Astrocyte (in vitro differentiated cells and primary cell): ENCODE data around the gene DRD4. TPM values are rescaled to one million over a fixed set of nuclear protein-coding genes. Genes with fewer than 3 reads are reported as not detected.

Experiments used
- DNase-seq: peaks from one replicate; pipeline ENCODE4 v3.0.0-alpha.2; 2010; ENCODE audit warnings: low read depth
- FAIRE-seq: peaks from 2 replicates; lab custom pipeline; 2011; peaks lifted over from hg19 to GRCh38; lab: Jason Lieb, UNC
- H2AFZ ChIP-seq: 2 replicates; pipeline ENCODE4 v1.6.0; 2012; ENCODE audit warnings: low read depth, low read length, inconsistent platforms
- H3K27ac ChIP-seq: 2 replicates; pipeline ENCODE4 v1.5.1; 2011; ENCODE audit warnings: low read depth, low read length, inconsistent platforms
- H3K27me3 ChIP-seq: 2 replicates; pipeline ENCODE4 v1.6.0; 2011; ENCODE audit warnings: low read length, inconsistent platforms; ENCODE audit not compliant: insufficient read depth
- H3K36me3 ChIP-seq: 2 replicates; pipeline ENCODE4 v1.5.1; 2011; ENCODE audit warnings: low read length, inconsistent platforms; ENCODE audit not compliant: insufficient read depth
- H3K4me1 ChIP-seq: 2 replicates; pipeline ENCODE4 v1.5.1; 2011; ENCODE audit warnings: low read length, inconsistent platforms; ENCODE audit not compliant: insufficient read depth
- H3K4me2 ChIP-seq: 2 replicates; pipeline ENCODE4 v1.6.0; 2012; ENCODE audit warnings: low read length, inconsistent platforms
- H3K4me3 ChIP-seq: 2 replicates; pipeline ENCODE4 v1.5.1; 2011; ENCODE audit warnings: low read depth, mild to moderate bottlenecking, low read length, inconsistent platforms; ENCODE audit not compliant: insufficient read depth
- H3K79me2 ChIP-seq: 2 replicates; pipeline ENCODE4 v1.6.0; 2012; ENCODE audit warnings: mild to moderate bottlenecking, low read length, inconsistent platforms; ENCODE audit not compliant: insufficient read depth
- H3K9ac ChIP-seq: 2 replicates; pipeline ENCODE4 v1.6.0; 2012; ENCODE audit warnings: mild to moderate bottlenecking, low read length, inconsistent platforms
- H3K9me3 ChIP-seq: 2 replicates; pipeline ENCODE4 v1.5.1; 2012; ENCODE audit warnings: low read depth, mild to moderate bottlenecking, low read length, inconsistent platforms; ENCODE audit not compliant: insufficient read depth
- H4K20me1 ChIP-seq: 2 replicates; pipeline ENCODE4 v1.6.0; 2012; ENCODE audit warnings: low read length, inconsistent platforms; ENCODE audit not compliant: insufficient read depth
- H3K27ac Mint-ChIP-seq: one replicate; pipeline ENCODE4 v1.8.0; 2021; ENCODE audit warnings: mild to moderate bottlenecking, mixed read lengths; ENCODE audit not compliant: unreplicated experiment
- H3K27me3 Mint-ChIP-seq: one replicate; pipeline ENCODE4 v1.8.0; 2021; ENCODE audit warnings: low read depth, mixed read lengths; ENCODE audit not compliant: unreplicated experiment
- H3K36me3 Mint-ChIP-seq: one replicate; pipeline ENCODE4 v1.8.0; 2021; ENCODE audit warnings: low read depth, mixed read lengths; ENCODE audit not compliant: unreplicated experiment
- H3K4me1 Mint-ChIP-seq: one replicate; pipeline ENCODE4 v1.8.0; 2021; ENCODE audit warnings: low read depth, mixed read lengths; ENCODE audit not compliant: unreplicated experiment
- H3K4me3 Mint-ChIP-seq: one replicate; pipeline ENCODE4 v1.8.0; 2021; ENCODE audit warnings: mild to moderate bottlenecking, moderate library complexity, mixed read lengths; ENCODE audit not compliant: unreplicated experiment
- H3K9me3 Mint-ChIP-seq: one replicate; pipeline ENCODE4 v1.8.0; 2021; ENCODE audit warnings: mild to moderate bottlenecking, mixed read lengths; ENCODE audit not compliant: unreplicated experiment
- EZH2 ChIP-seq: IDR thresholded peaks from 2 replicates; pipeline ENCODE4 v1.6.1; 2012; ENCODE audit warnings: mild to moderate bottlenecking, low read length, inconsistent platforms; ENCODE audit not compliant: insufficient read depth
- total RNA-seq: library from RNA; stranded (reverse); gene quantifications from 2 replicates; pipeline ENCODE4 v1.2.1, GENCODE V29; 2021
- TF ChIP-seq, protein P1 (sequence below): IDR thresholded peaks from 2 replicates; pipeline ENCODE4 v1.5.1; 2011; ENCODE audit warnings: low read depth, mild to moderate bottlenecking, inconsistent platforms, low read length, moderate library complexity; ENCODE audit not compliant: insufficient read depth

Gene DRD4
- total RNA-seq, 1 donor from 2014 or later, result 9.9 TPM

DNA sequence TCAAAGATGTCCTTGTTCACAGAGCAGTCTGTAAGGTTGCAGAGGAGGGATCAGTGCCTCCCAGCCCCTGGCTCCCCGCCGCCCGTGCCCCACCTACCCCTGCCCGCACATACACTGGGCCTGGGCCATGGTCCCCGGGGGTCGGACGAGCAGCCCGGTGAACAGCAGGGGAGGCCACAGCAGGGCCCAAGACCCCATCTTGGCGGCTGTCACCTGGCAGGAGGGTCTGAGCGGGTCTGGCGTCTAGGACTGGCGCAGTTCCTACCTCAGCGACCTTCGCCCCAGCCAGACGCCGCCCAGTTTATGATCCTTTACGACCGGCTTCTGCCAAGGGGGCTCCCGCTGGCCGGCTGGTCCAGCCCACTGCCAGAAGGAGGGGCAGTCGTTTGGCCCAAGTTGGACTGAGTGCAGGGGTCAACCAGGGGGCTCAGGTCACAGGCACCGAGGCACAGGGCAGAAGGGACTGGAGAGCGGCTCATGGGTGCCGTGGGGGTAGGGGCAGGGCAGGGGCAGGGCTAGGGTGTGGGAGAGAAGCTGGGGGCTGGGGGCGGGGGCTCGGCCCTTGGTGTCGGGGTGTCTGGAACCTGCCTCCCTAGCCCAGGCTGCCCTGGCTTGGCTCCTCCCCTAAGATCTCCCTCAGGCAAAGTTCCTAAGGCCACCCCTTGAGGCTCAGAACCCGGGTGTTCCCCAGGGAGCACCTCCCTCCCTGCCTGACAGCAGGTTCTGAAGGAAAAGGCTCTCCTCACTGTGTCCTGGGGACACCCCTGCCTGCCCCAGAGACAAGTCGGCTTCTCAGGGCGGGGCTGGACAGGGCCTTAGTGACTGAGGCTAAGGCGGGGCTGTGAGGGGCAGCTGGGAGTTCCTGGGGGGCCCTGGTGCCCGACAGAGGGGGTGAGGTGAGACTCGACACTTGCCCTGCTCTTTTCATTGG lies 12.1 kb upstream of the DRD4 start, which contains the start of gene CDHR5:
TSS of gene CDHR5 (minus strand) at position 251 of the 931 bp plus-strand sequence. CDS start at position 198, 53 bp downstream.
- FAIRE-seq, result no peak
- Mint-ChIP-seq H3K4me1 (peaks cover 22% of the 10 kb centered on the region), H3K4me3 (no peak within 1 kb of the TSS)

GRCh38 chr11:625636-626268 lies 11.3 kb upstream of the DRD4 start:
- Histone ChIP-seq H3K4me1 (peaks cover 15% of the 10 kb centered on the region), H3K79me2 (no peaks in the 10 kb centered on the region), H3K27ac (no peak overlapping the region), H4K20me1 (peaks cover 5% of the 10 kb centered on the region), H3K9ac (no peak overlapping the region), H2AFZ (no peak overlapping the region), H3K4me3 (no peak overlapping the region), H3K4me2 (no peak overlapping the region), H3K36me3 (no peaks in the 10 kb centered on the region), H3K9me3 (no peaks in the 10 kb centered on the region), H3K27me3 (peaks cover 2% of the 10 kb centered on the region)
- DNase-seq, result no peak
- no peak for FAIRE-seq
- Mint-ChIP-seq H3K27me3 (no peaks in the 10 kb centered on the region), H3K4me1 (peaks cover 22% of the 10 kb centered on the region), H3K4me3 (no peak overlapping the region), H3K27ac (no peak overlapping the region), H3K9me3 (peaks cover 4% of the 10 kb centered on the region), H3K36me3 (peaks cover 9% of the 10 kb centered on the region)
- TF ChIP-seq EZH2, result no peak

More for the DNA sequence above, 12.1 kb upstream of the DRD4 start, which contains the start of gene CDHR5:
- H4K20me1 ChIP-seq, result peaks cover 5% of the 10 kb centered on the region
- H3K79me2 ChIP-seq, result no peaks in the 10 kb centered on the region
- Mint-ChIP-seq H3K36me3 (peaks cover 9% of the 10 kb centered on the region), H3K9me3 (peaks cover 4% of the 10 kb centered on the region), H3K27ac (no peak within 1 kb of the TSS), H3K27me3 (no peaks in the 10 kb centered on the region)
- peaks cover 2% of the 10 kb centered on the region for H3K27me3 ChIP-seq
- no peak within 1 kb of the TSS for H3K4me3 ChIP-seq
- no peak within 1 kb of the TSS for H3K4me2 ChIP-seq
- DNase-seq, result no peak
- H3K4me1 ChIP-seq, result peaks cover 15% of the 10 kb centered on the region
- H2AFZ ChIP-seq, result no peak within 1 kb of the TSS
- no peak for TF ChIP-seq EZH2
- TF ChIP-seq, protein P1, sequence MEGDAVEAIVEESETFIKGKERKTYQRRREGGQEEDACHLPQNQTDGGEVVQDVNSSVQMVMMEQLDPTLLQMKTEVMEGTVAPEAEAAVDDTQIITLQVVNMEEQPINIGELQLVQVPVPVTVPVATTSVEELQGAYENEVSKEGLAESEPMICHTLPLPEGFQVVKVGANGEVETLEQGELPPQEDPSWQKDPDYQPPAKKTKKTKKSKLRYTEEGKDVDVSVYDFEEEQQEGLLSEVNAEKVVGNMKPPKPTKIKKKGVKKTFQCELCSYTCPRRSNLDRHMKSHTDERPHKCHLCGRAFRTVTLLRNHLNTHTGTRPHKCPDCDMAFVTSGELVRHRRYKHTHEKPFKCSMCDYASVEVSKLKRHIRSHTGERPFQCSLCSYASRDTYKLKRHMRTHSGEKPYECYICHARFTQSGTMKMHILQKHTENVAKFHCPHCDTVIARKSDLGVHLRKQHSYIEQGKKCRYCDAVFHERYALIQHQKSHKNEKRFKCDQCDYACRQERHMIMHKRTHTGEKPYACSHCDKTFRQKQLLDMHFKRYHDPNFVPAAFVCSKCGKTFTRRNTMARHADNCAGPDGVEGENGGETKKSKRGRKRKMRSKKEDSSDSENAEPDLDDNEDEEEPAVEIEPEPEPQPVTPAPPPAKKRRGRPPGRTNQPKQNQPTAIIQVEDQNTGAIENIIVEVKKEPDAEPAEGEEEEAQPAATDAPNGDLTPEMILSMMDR, result no peak
- no peak within 1 kb of the TSS for H3K9ac ChIP-seq
- no peaks in the 10 kb centered on the region for H3K36me3 ChIP-seq
- no peak within 1 kb of the TSS for H3K27ac ChIP-seq
- H3K9me3 ChIP-seq, result no peaks in the 10 kb centered on the region

GRCh38 chr11:626475-627307 lies 10.4 kb upstream of the DRD4 start, which contains the start of gene SCT:
TSS of gene SCT (minus strand) at chr11:627181. CDS start at chr11:627143, 38 bp downstream.
- Histone ChIP-seq H3K79me2 (no peaks in the 10 kb centered on the region), H3K4me3 (no peak within 1 kb of the TSS), H3K4me1 (peaks cover 15% of the 10 kb centered on the region), H3K27ac (no peak within 1 kb of the TSS), H3K4me2 (peak within 1 kb of the TSS; percentile 78), H2AFZ (no peak within 1 kb of the TSS), H3K9ac (no peak within 1 kb of the TSS), H3K36me3 (no peaks in the 10 kb centered on the region), H3K9me3 (no peaks in the 10 kb centered on the region), H4K20me1 (peaks cover 5% of the 10 kb centered on the region), H3K27me3 (peaks cover 2% of the 10 kb centered on the region)
- Mint-ChIP-seq H3K27ac (peak within 1 kb of the TSS; percentile 98), H3K36me3 (peaks cover 9% of the 10 kb centered on the region), H3K27me3 (no peaks in the 10 kb centered on the region), H3K4me3 (peak within 1 kb of the TSS; percentile 34), H3K4me1 (peaks cover 23% of the 10 kb centered on the region), H3K9me3 (peaks cover 4% of the 10 kb centered on the region)
- peak; percentile 76 for TF ChIP-seq EZH2
- TF ChIP-seq, protein P1, result no peak
- DNase-seq (no peak), FAIRE-seq (no peak)
